DMS53 treated with DMSO at 0.1 percent for 48 hours (cell line): ENCODE measurements around the gene ANKRD6.
"Not testable (repeated sequence)": the region's sequence is repeated elsewhere in the genome, so short reads cannot be mapped to it uniquely, and the experiment has no call there.

Source experiments
- DNase-seq: peaks from one replicate; lab custom pipeline; 2025; ENCODE audit not compliant: unreplicated experiment; lab: John Stamatoyannopoulos, UW

The ANKRD6 gene

DNA sequence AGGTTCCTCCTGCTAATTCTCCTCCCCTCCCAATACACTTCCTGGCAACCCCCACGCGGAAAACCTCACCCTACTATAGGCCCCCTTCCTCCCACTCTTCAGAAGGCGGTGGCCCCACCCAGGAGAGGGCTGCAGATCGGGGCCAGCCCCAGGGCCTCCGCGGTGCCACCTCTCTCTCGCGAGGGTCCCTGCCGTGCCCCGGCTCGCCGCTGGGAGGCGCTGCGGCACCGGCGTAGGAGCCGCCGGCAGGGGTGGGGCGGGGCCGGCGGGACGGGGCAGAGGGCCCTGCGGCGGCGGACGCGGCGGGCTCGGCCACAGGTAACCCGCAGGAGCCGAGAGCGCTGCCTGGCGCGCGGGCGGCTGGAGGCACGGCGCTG is at the start of gene ANKRD6:
ANKRD6 (plus strand) TSS at position 278 of the 377 bp plus-strand sequence. CDS start 133,825 bp downstream, outside the sequence.
- peak; percentile 22 for DNase-seq

DNA sequence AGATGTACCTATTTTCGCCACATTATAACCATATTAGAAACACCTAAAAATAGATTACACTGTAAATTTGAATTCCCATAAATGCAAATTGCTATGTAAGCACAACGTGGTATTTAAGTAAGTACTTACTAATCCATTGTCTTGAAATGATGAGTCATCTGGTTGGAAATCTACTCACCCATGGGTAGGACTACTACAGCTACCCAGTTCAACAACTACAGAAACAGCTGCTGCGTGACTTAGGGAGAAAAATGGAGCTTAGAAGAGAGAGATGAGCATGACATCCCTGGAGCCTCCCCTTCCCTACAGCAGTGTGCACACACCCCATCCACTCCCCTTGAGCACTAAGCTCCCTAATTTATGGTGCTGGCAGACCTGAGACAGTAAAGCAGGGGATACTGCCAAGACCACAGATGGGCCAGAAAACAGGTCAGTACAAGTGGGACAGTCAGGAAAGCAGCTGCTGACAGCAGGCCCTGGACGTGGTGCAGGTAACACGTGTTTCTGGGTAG is 47.7 kb upstream of the ANKRD6 start:
- peak; percentile 61 for DNase-seq

DNA sequence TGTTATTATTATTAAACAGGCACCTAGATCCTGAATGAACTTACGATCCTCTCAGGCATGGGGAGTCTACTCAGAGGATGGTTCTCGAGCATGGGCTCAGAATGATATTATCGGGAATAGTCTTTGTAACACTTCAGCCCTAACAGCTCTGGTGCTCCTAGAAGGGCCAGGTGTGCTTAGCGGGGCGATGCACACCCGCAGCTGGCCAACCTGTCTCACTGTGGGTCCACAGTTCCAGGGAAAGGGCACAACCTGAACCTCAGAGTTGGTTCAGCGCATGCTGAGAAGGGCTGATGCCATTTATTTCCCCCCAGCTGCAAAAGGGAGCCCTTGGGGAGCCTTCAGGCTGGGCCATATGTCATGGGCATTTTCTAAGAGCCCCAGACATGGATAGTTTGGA is 47.1 kb upstream of the ANKRD6 start:
- no peak for DNase-seq

DNA sequence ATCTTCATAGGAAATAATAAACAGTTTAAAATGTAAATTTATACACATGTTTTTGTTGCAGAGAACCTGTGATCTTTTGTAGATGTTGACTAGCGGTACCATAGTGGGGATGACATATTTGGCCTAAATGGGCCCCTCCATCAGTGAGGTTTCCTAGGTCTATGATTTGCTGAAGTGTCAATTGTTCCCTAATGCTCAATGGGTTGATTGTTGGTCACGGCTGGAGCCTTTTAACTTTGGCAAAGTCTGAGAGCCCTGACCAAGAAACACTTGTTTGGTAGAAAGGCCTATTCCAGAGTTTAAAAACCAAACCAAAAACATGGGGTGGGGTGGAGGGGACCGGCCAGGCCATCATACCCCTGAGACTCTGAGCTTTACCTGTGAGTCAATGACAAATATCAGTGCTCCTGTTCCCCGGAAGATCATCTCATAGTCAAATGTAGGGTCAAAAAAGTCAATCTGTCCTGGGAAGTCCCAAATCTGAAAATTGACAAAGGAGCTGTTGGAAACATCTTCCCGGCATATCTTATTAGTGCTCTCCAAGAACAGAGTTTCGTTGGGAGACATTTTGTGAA is 45.9 kb upstream of the ANKRD6 start:
- DNase-seq, result no peak

DNA sequence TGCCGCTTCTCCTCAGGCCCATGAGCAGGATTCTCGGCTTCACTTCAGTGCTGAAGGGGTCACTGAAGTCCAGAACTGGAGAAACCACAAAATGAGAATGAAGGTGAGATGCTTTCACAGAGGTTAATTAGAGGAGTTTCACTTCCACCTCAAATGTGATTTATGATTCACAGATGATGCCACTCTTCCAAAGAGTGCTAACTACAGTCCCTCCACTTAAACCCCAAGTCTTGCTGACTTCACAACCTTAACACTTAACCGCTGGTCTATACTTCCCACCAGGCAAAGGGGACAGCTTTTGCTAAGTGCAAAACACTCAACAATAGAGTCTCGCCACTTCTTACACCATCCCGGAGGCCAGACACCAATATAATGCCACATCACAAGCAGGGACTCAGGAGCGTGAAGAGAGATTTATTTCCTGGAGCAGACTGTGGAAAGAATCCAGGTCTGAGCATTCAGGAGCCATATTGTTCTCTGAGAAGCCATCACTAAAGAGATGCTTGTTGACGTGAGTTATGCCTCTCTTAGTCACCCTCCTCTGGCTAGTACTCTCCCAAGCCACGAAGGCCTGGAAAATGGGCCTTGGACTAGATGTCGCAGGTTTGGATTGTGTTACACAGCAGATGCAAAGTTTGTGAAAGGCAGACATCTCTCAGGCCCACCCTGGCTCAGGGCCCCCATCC is 45.3 kb upstream of the ANKRD6 start:
- no peak for DNase-seq

DNA sequence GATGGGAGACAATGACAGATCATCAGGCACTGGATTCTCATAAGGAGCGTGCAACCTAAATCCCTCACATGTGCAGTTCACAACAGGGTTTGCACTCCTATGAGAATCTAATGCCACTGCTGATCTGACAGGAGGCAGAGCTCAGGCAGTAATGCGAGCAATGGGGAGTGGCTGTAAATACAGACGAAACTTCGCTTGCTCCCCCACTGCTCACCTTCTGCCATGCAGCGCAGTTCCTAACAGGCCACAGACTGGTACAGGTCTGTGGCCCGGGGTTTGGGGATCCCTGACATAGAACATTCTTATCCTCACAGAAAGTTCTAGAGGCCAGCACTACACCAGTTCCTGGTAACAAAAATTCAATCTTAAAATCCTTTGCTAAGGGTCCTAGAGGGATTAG is 44.1 kb upstream of the ANKRD6 start:
- no peak for DNase-seq

DNA sequence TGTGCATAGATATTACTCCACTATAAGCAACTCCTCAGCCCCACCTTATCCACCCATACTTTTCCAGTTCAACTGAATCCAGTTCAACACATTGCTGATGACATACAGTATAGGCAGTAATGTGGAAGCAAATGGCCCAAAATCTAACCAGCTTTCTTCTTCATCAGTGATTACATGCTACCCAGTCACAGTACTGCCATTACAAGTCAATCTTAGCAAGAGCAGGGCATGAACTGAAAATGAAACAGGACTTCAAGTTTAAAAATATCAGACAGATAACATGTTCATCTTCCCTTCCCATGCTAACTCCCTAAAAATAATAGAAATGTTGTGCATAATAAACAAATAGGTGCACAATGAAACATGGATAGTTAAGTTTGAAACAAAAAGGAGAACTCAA is 40.1 kb upstream of the ANKRD6 start:
- DNase-seq, result no peak

DNA sequence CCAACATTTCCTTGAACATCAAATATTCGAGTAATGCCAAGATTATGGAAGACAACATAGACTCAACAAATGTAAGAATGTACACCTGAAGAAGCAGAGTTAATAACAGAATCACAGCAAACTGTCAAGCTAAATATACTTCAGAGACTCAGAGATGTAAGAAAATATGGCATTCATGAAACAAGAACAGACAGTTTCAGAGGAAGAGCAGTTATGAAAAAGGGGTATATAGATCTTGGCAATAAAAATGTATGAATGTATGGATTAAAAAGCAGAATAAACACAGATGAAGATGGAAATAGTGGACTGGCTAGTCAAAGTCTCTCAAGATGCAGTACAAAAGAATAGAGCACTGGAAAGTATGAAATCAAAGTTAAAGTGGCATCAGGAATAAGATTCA is 39.3 kb upstream of the ANKRD6 start:
- no peak for DNase-seq

DNA sequence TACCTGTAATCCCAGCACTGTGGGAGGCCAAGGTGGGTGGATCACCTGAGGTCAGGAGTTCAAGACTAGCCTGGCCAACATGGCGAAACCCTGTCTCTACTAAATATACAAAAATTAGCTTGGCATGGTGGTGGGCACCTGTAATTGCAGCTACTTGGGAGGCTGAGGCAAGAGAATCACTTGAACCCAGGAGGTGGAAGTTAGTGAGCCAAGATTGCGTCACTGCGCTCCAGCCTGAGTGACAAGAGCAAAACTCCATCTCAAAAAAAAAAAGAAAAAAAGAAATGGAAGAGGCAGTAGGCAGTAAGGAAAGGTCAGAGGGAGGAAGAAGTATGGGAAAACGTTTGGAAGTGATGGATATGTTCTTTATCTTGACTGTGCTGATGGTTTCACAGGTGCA is 35.1 kb upstream of the ANKRD6 start:
- not testable (repeated sequence) for DNase-seq

DNA sequence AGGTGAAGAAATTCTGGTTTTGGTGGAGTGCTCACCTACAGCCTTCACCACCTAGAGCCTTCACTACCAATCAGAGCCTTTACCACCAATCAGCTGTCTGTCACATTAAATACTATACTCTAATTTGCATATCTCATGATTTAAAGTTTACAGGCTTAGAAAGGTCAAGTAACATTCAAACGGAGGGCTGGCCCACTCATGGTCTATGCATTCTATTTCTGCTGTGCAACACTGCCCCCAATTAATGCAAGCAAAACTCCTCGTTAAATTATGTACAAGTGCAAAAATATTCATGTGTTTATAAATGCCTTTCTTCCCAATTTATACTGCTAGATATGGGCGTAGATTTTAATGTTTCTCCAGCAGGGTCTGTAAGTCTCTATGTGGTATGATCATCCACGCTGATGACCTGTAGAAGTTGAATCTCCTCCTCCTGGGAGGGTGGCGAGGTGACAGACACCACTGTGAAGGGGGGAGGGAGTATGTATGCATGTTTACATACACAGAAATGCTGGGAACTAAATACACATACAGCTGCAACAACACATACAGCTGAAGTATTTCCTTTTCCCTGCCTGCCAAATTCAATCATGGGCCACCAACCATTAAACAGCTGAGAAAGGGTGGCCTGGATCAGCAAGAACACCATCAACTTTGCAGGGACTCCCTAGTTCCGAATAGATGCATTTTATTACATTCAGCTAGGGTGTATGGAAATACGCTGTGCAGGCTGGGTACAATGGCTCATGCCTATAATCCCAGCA is 34.0 kb upstream of the ANKRD6 start:
- DNase-seq, result no peak

DNA sequence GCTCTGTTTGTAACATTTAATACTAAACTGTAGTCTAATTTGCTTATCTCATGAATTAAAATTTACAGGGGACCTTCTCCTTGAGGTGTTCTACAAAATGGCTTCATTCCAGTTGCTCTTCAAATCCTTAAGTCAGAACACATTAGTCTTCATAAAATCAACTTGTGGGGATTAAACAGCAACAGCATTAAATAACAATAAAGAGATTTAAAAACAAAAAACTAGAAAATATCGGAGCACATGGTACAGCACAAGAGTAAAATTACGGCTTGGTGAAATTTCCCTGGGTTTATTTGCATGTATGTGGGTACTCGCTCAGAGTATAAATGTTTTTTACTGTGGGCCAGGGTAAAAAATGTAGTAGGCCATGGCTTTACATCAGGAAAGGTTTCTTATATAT is 32.9 kb upstream of the ANKRD6 start:
- no peak for DNase-seq

DNA sequence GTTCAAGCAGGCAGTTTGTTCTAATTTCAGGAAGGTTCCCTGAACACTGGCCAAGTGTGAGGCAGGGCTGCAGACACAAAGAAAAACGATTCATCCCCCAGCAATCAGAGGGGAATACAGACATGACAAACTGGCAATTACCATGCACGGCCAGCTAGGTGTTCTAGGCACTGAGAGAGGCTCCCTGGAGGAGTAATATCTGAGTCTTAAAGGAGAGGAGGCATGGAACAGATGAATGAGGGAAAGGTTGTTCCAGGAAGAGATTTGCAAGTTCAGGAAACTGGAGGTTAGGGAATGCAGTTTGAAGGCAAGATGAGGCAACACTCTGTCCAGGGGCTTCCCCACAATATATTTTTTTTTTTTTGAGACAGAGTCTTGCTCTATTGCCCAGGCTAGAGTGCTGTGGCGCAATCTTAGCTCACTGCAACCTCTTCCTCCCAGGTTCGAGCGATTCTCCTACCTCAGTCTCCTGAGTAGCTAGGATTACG is 32.0 kb upstream of the ANKRD6 start:
- DNase-seq, result no peak

DNA sequence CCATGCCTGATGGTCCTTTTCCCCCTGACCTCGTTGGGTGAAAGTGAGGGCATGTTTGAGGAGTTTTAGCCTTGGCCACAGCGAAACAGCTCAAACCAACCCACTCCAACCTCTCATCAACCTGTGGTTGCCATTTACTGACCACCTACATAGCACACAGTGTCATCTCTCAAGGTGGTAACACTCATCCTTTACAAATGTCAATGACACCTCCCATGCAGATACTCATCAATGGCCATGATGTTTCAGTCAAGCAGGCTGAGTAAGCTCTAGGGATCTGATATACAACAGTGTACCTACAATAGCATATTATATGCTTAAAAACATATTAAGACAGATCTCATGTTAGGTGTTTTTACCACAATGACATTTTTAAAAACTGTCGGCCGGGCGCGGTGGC is 30.2 kb upstream of the ANKRD6 start:
- DNase-seq, result no peak

DNA sequence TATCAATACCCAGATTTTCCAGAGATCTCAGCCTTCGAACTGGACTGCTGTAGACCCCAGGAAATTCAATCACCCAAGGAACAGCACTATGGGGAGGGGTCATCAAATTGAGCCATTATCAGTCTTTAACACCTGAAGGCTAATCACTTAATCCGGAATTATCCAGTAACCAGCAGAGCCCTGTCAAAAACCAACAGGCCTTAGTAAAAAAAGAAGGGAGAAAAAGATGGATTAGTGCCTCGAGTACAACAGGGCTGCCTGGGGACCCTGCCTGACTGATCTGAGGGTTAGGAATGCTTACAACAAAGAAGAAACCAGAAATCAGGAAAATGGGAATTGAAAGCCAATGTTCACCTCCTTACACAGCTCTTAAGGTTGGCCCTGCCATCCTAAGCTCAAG is 28.4 kb upstream of the ANKRD6 start:
- no peak for DNase-seq

DNA sequence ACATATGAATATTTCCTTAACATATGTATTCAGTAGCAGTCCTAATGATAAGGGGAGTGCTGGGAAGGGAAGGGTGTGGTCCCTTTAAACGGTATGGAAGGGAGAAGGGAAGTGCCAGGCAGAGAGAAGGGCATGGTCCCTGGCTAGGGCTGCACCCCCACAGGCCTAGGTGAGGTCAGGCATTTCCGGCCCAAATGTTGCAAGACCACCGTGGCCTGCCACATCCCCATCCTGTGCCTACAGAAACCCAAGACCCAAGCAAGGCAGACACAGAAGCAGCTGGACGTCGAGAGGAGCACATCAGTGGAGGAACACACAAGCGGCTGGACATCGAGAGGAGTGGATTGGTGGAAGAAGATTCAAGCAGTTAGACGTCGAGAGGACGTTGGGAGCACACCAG is 26.8 kb upstream of the ANKRD6 start:
- no peak for DNase-seq

DNA sequence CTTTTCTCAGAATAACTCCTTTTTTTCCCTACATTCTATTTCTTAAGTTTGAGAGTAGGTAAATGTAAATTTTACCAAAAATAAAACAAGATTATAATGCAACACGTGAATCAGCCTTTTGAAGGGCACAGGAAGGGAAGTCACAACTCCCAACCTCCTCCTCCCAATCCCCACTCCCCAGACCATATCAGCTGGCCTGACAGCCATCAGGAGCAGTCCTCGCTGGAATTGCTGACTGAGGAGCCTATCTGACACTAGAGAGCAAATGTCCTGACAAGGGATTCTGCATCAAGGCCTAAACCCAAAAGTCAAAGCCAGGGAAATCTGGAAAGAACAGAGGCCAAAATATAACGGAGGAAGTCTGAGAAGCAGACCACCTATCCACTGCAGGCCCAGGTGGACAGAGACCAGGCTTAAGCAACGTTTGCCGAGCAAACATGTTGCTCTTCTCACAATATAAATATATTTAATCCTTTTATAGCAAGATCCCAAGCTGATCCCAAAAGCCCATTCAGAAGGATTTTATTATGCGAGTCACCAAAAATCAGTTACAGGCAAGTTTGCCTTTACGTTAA is 23.4 kb upstream of the ANKRD6 start:
- no peak for DNase-seq

DNA sequence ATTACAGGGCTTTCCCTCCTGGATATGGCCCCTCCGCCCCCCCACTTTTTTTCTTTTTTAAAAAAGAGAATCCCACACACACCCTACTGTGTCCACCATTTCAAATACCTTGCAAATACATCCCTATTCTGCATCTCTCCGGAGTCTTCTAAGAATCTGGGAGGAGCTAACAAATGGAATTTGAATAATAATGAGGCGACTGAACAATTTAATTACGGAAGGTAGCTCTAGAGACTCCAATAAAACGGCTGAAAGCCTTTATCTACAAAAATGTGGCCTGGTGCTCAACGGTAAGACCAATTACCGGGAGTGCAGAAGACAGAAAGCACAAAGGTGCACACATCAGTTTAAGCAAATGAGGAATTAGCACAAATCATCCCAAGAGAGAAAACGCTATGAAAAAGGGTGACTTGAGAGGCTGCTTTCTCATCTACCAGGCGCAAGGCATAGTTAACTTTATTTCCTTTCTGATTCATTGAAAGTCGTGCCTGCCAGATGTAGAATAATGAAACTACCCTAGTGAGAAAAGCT is 22.7 kb upstream of the ANKRD6 start:
- DNase-seq, result no peak

DNA sequence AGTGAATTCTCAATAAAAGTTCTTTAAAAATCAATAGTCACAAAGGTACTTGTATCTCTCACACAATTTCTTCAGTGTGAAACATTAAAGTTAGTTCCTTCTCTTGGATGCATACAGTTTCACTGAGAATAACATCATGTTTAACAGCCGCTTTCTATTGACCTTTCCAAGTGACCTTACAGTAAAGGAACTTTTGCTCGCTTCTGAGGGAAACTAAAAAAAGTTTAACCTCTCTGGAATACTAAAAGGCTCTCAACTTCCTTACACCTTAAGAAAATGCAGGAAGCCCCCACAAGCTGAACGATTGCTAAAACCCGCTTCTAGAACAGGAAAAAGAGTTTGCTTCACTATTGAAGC is 22.2 kb upstream of the ANKRD6 start:
- no peak for DNase-seq

DNA sequence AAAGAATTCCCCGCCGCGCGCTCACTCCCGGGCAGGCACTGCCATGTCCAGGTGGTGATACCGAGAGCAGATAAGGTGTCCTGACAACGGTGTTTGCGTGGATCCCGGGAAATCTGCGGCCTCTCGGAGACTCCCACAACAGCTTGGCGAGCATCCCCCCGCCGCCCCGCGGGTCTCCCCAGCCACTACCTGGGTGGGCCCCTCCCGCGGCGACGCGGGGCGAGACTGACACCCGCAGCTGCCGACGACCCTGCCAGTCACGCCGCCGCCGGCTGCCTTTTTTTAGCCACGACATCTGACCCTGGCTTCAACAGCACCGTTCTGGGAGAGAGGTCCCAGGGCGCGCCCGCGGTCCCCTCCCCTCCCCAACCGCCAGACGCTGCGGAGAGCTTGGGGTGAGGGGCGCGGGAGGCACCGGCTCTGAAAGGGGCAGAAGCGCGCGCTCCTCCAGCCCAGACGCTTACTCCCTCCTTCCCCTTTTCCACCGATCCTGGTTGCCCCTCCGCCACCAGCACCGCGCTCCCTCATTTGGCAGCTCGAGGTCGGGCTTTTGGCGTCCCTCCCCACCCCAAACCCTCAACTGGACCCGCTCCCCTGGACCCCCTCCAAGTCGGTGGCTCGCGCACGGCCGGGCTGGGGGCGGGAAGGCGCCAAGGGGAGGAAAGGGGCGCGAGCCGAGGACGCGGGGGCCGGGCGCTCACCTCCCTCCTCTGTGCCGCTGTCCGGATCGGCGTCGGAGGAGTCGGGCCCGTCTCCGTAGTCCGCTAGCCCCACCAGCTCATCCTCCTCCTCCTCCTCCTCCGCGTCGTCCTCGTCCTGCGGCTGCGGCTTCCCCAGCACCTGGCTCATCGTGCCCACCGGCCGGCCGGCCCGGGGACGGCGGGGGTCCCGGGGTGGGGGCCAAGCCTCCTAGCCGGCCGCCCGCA is 21.5 kb upstream of the ANKRD6 start:
- DNase-seq, result peak; percentile 22
